Erythroblast (primary cell): ENCODE data around the gene CDH19.
A peak's percentile ranks its signal among the peaks of the same experiment; 100 is the strongest.

Source experiments
- DNase-seq, 2 experiments: peaks; one replicate each; lab custom pipeline; 2025; lab: John Stamatoyannopoulos, UW
- GATA1 ChIP-seq: IDR thresholded peaks from 2 replicates; pipeline ENCODE4 v1.6.1; 2011; ENCODE audit warnings: low read depth, mild to moderate bottlenecking, control low read depth, low read length, moderate library complexity
- POLR2A ChIP-seq: IDR thresholded peaks from 2 replicates; pipeline ENCODE4 v1.6.1; 2011; ENCODE audit warnings: mild to moderate bottlenecking, low read length

Gene CDH19

GRCh38 chr18:66607632-66608031, 3.7 kb upstream of the CDH19 start:
- no peak for DNase-seq
- TF ChIP-seq POLR2A = no peak
- no peak for TF ChIP-seq GATA1

- TF ChIP-seq POLR2A (no peak), GATA1 (no peak)
Measured at GRCh38 chr18:66601649-66602048, 2.2 kb downstream of the CDH19 start.

GRCh38 chr18:66599190-66599589, 4.7 kb downstream of the CDH19 start:
- no peak for TF ChIP-seq POLR2A
- TF ChIP-seq GATA1 = no peak
- DNase-seq = no peak

More at GRCh38 chr18:66601649-66602048, 2.2 kb downstream of the CDH19 start:
- no peak for DNase-seq

- no peak for TF ChIP-seq POLR2A
- TF ChIP-seq GATA1 = no peak
- no peak for DNase-seq
Measured at GRCh38 chr18:66587430-66587829, 16.5 kb downstream of the CDH19 start.

- DNase-seq = no peak
- TF ChIP-seq POLR2A = no peak
- no peak for TF ChIP-seq GATA1
Measured at GRCh38 chr18:66582211-66582610, 21.7 kb downstream of the CDH19 start.

- TF ChIP-seq POLR2A (no peak), GATA1 (no peak)
- no peak for DNase-seq
Measured at GRCh38 chr18:66575263-66575662, 28.6 kb downstream of the CDH19 start.

GRCh38 chr18:66571845-66572244, 32.0 kb downstream of the CDH19 start:
- DNase-seq = no peak
- TF ChIP-seq POLR2A (no peak), GATA1 (no peak)

GRCh38 chr18:66566616-66567015, 37.3 kb downstream of the CDH19 start:
- DNase-seq = no peak
- no peak for TF ChIP-seq GATA1
- no peak for TF ChIP-seq POLR2A

- TF ChIP-seq POLR2A = no peak
- TF ChIP-seq GATA1 = no peak
- no peak for DNase-seq
Measured at GRCh38 chr18:66564236-66564635, 39.7 kb downstream of the CDH19 start.

GRCh38 chr18:66562279-66562678, 41.6 kb downstream of the CDH19 start:
- no peak for TF ChIP-seq POLR2A
- no peak for TF ChIP-seq GATA1
- no peak for DNase-seq

- DNase-seq = peak; percentile 21 to 23
- TF ChIP-seq POLR2A (no peak), GATA1 (no peak)
Measured at GRCh38 chr18:66560094-66560493, 43.8 kb downstream of the CDH19 start.

GRCh38 chr18:66558773-66559172, 45.1 kb downstream of the CDH19 start:
- DNase-seq = no peak
- TF ChIP-seq POLR2A (no peak), GATA1 (no peak)

GRCh38 chr18:66557091-66557490, 46.8 kb downstream of the CDH19 start:
- TF ChIP-seq POLR2A = no peak
- TF ChIP-seq GATA1 = no peak
- no peak for DNase-seq

- DNase-seq = no peak
- TF ChIP-seq GATA1 (no peak), POLR2A (no peak)
Measured at GRCh38 chr18:66555585-66555984, 48.3 kb downstream of the CDH19 start.

GRCh38 chr18:66553824-66554223, 50.1 kb downstream of the CDH19 start:
- no peak for DNase-seq
- TF ChIP-seq POLR2A = no peak
- no peak for TF ChIP-seq GATA1

- TF ChIP-seq GATA1 (no peak), POLR2A (no peak)
- no peak for DNase-seq
Measured at GRCh38 chr18:66550366-66550765, 53.5 kb downstream of the CDH19 start.
